Body of pancreas (tissue), 4 donors: ENCODE data around the gene NEDD9. TPM values are rescaled to one million over a fixed set of nuclear protein-coding genes. Genes with fewer than 3 reads are reported as not detected.

Source experiments
- ATAC-seq: fragments of 150-250 bp; one replicate; pipeline ENCODE4 v1.9.1; 2016
- DNase-seq, 4 donors: peaks; one replicate each; pipeline ENCODE4 v3.0.0-alpha.2; 2019
- H3K27ac ChIP-seq, 4 donors: fragments of 200-600 bp; sonication (generic); 1 replicate in 3 of 4; 2 replicates in 1 of 4; pipeline versions ENCODE4 v1.5.1 to v1.6.1; 2016 to 2019; ENCODE audit warnings: mild to moderate bottlenecking in 1 of 4, mixed read lengths in 1 of 4, moderate library complexity in 1 of 4
- H3K27me3 ChIP-seq, 2 donors: fragments of 200-600 bp; sonication (generic); one replicate each; pipeline ENCODE4 v1.6.0; 2016; ENCODE audit warnings: mild to moderate bottlenecking in 1 of 2
- H3K36me3 ChIP-seq, 2 donors: fragments of 200-600 bp; sonication (generic); replicated peaks in 1 of 2; 2 replicates each; pipeline ENCODE4 v1.5.1; 2016; ENCODE audit warnings: low read depth in 2 of 2; ENCODE audit not compliant: insufficient read depth in 1 of 2
- H3K4me1 ChIP-seq: fragments of 200-600 bp; sonication (generic); one replicate; pipeline ENCODE4 v1.6.0; 2016
- H3K4me3 ChIP-seq, 2 donors: fragments of 200-600 bp; sonication (generic); 1 replicate in 1 of 2; 2 replicates in 1 of 2; pipeline ENCODE4 v1.5.1; 2016 to 2019
- H3K9me3 ChIP-seq, 3 donors: fragments of 200-600 bp; sonication (generic); 1 replicate in 2 of 3; 2 replicates in 1 of 3; pipeline ENCODE4 v1.5.1; 2016
- POLR2A ChIP-seq, 3 donors: fragments of 450-650 bp; IDR thresholded peaks; one replicate each; pipeline ENCODE4 v1.6.1; 2016; ENCODE audit warnings: antibody characterized with exemption in 3 of 3, mild to moderate bottlenecking in 2 of 3
- WGBS, 2 donors: methylation state at CpG; one replicate each; pipeline ENCODE4 v1.1.5; 2017; 5-methylcytosine and 5-hydroxymethylcytosine counted together
- intact Hi-C: fragments of 100-400 bp; cut with DNase I; formaldehyde crosslinking; loops from one replicate; pipeline ENCODE4 v1.15.1; 2023
- total RNA-seq, 2 donors: library from RNA; depleted of rRNA; stranded (reverse); fragments of >200 nt; gene quantifications; one replicate each; pipeline ENCODE4 v1.1.0, GENCODE V29; 2016
- TF ChIP-seq, protein P1 (sequence below), 7 experiments: fragments of 450-650 bp in 4 of 7; fragments of 200-600 bp in 3 of 7; sonication (generic) in 3 of 7; IDR thresholded peaks; one replicate each; pipeline ENCODE4 v1.5.1; 2016 to 2019; ENCODE audit warnings: antibody characterized with exemption in 7 of 7

NEDD9 gene
- total RNA-seq, 2 donors from 2014 or later = 22.8 to 58.3 TPM

DNA sequence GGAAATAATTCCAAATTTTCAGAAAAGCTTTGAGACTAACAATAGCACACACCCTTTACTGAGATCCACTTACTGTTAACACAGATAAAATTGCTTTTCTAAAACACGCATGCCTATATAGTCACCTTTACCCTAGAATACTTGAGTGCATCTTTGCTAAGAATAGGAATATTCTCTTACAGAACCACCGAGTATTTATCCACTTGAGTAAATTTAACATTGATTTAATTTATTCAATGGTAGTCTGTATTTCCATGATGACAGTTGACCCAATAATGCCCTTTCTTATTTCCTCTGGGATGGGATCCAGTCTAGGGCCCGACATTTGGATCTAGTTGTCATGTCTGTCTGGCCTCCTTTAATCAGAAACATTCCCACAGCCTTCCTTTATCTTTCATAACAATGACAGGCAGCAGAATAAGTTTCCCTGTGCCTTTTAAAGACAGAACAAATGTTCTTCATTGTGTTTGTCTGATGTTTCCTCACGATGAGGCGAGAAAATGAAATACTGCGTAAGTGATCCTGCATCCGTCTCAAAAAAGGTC, 64.3 kb downstream of the NEDD9 start:
- no peaks in the 10 kb centered on the region for H3K36me3 ChIP-seq
- H3K4me1 ChIP-seq = no peaks in the 10 kb centered on the region
- DNase-seq (no peak), ATAC-seq (no peak)
- intact Hi-C loops = no loop called here
- H3K27me3 ChIP-seq = no peaks in the 10 kb centered on the region
- 74 to 81% methylated on average over 7 of the region's 7 CpGs for WGBS, 2 donors
- H3K4me3 ChIP-seq = no peak overlapping the region
- no peaks in the 10 kb centered on the region for H3K9me3 ChIP-seq
- TF ChIP-seq, protein P1, sequence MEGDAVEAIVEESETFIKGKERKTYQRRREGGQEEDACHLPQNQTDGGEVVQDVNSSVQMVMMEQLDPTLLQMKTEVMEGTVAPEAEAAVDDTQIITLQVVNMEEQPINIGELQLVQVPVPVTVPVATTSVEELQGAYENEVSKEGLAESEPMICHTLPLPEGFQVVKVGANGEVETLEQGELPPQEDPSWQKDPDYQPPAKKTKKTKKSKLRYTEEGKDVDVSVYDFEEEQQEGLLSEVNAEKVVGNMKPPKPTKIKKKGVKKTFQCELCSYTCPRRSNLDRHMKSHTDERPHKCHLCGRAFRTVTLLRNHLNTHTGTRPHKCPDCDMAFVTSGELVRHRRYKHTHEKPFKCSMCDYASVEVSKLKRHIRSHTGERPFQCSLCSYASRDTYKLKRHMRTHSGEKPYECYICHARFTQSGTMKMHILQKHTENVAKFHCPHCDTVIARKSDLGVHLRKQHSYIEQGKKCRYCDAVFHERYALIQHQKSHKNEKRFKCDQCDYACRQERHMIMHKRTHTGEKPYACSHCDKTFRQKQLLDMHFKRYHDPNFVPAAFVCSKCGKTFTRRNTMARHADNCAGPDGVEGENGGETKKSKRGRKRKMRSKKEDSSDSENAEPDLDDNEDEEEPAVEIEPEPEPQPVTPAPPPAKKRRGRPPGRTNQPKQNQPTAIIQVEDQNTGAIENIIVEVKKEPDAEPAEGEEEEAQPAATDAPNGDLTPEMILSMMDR (IDR thresholded peaks at IDR 0.05) = no peak
- no peak for TF ChIP-seq POLR2A (IDR thresholded peaks at IDR 0.05)
- no peak overlapping the region for H3K27ac ChIP-seq

DNA sequence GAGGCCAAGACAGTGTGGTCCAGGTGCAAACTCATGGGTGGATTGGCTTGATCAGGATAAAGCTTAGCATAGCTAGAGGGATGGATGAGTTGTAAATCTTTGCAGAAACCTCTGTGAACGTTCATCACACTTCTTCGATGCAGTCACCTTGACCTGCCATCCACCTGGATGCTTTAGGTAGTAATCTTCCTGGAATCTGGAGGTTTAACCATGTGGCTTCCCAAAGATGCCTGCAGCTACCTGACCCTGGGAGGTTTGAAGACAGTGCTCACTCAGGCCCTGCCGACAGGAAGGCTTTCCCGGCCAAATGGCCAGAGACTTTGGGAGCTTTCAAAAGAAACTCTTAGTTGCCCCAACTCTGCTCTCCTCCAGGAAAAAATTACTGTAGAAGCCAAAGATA, 65.5 kb downstream of the NEDD9 start:
- DNase-seq (no peak), ATAC-seq (no peak)
- H3K36me3 ChIP-seq = no peaks in the 10 kb centered on the region
- H3K27me3 ChIP-seq = no peaks in the 10 kb centered on the region
- H3K4me1 ChIP-seq = no peaks in the 10 kb centered on the region
- 52 to 75% methylated on average over 4 of the region's 4 CpGs for WGBS, 2 donors
- intact Hi-C loops = no loop called here
- H3K9me3 ChIP-seq = no peaks in the 10 kb centered on the region
- TF ChIP-seq, protein P1 (IDR thresholded peaks at IDR 0.05) = no peak
- no peak for TF ChIP-seq POLR2A (IDR thresholded peaks at IDR 0.05)
- H3K4me3 ChIP-seq = no peak overlapping the region
- no peak overlapping the region for H3K27ac ChIP-seq

DNA sequence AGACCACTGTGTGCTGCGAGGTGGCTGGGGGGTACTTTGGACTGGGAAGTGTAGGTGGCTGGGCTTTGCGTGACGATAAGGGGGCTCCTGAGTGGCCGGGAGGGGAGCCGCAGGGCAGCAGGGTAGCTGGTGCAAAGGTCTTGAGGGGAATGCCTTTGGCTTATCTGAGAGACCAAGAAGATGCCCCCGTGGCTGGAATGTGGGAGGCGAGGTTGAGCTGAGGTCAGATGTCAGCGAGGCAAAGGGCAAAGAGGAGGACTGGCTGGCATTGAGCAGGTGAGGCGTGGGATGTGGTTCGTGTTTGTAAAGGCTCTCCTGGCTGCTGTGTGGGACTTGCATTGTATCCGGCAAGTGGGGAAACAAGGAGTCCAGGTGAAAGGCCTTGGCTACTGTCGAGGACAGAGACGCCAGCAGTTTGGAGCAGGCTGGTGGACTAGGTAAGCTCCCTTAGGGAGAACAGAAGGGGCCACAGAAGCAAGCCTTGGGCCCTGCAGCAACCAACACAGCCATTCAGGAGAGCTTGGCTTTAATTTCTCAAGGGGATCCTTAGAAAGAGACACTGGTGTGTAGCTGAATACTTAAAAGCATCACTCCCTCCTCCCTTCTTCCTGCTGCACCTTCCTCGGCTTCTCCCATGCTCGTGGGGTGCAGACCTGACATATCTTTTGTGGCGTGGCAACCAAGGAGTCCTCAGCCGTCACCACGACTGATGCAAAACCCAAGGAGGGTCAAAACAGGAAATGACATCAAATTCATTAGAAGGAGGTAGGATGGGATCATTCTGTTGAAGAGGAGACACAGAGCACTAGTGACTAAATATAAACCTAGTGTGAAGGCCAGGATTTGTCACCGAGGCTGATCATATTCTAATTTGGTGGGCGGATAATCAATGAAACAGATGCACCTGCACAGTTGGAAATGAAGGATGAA, 67.5 kb downstream of the NEDD9 start:
- intact Hi-C loops = no loop called here
- TF ChIP-seq, protein P1 (IDR thresholded peaks at IDR 0.05) = no peak
- no peak for TF ChIP-seq POLR2A (IDR thresholded peaks at IDR 0.05)
- Histone ChIP-seq H3K4me3 (no peak overlapping the region), H3K27me3 (no peaks in the 10 kb centered on the region), H3K36me3 (no peaks in the 10 kb centered on the region), H3K27ac (no peak overlapping the region), H3K4me1 (no peaks in the 10 kb centered on the region), H3K9me3 (no peaks in the 10 kb centered on the region)
- WGBS, 2 donors = 77% methylated on average over 20 of the region's 20 CpGs
- no peak for DNase-seq
- no peak for ATAC-seq

DNA sequence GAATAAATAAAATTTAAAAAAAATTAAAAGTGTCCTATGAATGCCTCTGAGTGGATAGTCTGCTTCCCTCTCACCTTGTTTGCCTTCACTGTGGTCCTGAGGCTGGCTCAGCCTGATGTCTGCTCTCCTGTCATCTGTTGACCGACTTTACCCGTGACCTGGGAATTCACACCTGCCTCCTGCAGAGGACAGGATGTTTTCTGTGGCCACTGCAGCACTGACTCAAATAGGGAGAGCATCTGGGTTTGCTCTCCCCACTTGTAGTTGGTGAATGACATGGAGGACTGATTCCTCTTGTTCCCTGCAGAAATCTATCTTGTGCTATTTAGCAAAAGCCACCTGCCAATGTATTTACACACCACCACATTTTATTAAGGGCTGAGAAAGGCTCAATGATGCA, 68.5 kb downstream of the NEDD9 start:
- ATAC-seq (no peak), DNase-seq (no peak)
- Histone ChIP-seq H3K27me3 (no peaks in the 10 kb centered on the region), H3K4me1 (no peaks in the 10 kb centered on the region), H3K9me3 (no peaks in the 10 kb centered on the region), H3K4me3 (no peak overlapping the region), H3K27ac (no peak overlapping the region), H3K36me3 (no peaks in the 10 kb centered on the region)
- no peak for TF ChIP-seq POLR2A (IDR thresholded peaks at IDR 0.05)
- TF ChIP-seq, protein P1 (IDR thresholded peaks at IDR 0.05) = no peak
- intact Hi-C loops = no loop called here
- 65% methylated on average over 2 of the region's 2 CpGs for WGBS, 2 donors
